Measurements from ENCODE around the gene SNUPN.
A peak's percentile ranks its signal among the peaks of the same experiment; 100 is the strongest.
"Not testable (repeated sequence)": the region's sequence is repeated elsewhere in the genome, so short reads cannot be mapped to it uniquely, and the experiment has no call there.

The SNUPN gene

DNA sequence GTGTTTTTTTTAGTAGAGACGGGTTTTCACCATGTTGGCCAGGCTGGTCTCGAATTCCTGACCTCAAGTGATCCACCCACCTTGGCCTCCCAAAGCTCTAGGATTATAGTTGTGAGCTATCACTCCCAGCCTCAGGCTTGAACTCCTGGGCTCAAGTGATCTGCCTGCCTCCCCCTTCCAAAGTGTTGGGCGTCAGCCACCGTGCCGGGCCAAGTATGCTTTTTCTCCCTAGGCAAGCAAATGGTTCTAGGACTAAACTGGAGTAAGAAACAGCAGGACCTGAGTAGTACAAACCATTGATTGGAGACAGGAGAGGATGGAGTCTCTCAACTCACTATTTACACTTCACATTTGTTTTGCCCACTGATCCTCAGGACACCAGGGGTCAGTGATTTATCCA, 41.8 kb downstream of the SNUPN start:
- DNase-seq (ENCODE audit: low spot score), result no peak

DNA sequence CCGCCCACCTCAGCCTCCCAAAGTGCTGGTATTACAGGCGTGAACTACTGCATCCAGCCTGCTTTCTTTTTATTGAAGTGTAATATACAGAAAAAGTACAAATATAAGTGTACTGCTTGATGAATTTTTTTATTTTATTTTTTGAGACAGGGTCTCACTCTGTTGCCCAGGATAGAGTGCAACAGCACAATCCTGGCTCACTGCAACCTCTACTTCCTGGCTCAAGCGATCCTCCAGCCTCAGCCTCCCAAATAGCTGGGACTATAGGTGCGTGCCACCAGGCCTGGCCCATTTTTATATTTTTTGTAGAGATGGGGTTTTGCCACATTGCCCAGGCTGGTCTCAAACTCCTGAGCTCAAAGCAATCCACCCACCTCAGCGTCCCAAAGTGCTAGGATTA, 42.6 kb downstream of the SNUPN start:
- DNase-seq (ENCODE audit: low spot score), result not testable (repeated sequence)

DNA sequence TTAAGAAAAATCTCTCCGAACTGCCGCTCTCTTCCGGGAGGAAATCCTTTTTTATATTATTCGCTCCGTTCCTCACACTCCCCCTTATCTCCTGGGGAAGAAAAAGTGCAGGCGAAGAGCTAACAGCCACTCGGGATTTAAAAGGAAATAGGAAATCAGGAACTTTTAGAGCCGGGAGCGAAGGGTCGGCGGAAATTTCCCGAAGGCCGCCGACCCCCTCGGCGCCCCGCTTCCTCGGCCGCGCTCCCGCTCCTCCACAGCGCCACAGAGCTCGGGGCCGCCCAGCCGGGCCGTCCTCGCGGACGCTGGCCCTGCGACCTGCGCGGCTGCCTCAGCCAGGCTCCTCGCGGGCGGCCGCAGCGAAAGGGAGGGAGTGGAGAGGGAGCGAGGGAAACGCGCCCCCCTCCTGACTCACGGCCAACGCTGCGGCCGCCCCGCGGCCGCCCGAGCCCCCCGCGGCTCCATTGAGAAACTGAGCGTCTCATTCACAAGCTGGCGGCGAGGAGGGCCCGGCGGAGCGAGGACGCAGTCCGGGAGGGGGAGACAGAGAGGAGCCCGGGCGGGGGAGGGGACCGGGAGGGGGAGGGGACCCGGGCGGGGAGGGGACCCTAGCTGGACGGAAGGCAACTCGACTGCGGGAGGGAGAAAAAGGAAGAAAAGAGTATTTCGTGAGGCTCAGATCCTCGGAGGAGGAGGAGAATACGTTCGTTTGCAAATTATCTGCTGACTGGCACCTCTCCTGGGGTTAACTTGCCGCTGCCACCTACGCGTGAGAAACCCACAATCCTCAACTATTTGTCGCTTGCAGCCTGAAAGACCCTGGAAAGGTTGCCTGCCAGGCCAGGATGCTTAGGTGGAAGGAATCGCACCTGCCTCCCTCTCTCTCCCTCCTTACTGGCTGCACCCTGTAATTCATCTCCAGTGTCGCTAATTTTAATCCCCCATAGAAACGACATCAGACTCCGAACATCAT, 46.3 kb downstream of the SNUPN start, which contains the start of gene PTPN9:
Gene PTPN9 (minus strand): TSS at position 368 of the 973 bp plus-strand sequence. CDS start 539 bp downstream, outside the sequence.
- peak; percentile 64 for DNase-seq (ENCODE audit: low spot score)

DNA sequence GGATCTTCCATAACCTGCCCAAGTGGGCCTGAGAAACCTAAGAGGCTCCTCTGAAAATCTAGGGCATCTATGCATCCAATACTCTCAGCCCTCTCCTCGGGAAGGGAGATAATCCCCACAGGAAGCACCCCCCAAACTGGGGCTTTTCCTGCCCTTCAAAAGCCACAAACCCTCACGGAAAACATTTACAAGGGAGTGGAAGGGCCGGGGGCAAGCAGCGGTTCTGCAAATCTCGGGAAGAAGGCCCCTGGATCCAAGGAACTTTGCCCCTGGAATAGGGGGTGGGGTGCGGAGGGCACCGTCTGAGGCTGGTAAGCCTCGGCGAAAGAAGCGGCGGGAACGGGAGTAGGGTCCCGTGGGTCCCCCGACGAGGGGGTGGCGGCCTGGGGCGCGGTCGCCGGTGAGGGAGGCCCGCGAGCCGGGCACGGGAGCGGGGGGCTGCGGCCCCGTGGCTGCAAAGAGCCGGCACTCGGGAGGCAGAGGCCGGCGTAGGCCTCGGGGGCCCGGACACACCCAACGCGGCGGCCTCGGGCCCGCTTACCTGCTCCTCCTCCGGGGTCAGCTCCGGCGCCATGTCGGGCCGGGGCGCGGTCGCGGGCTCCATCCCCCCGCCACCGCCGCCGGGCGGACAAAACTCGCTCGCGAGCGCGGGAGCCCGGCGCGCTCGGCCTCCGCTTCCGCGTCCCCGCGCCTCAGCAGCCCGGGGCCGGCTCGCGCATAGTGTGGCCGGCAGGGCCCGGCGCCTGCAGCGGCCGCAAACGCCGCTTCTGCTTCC, 47.2 kb downstream of the SNUPN start:
- peak; percentile 2 for DNase-seq (ENCODE audit: low spot score)

DNA sequence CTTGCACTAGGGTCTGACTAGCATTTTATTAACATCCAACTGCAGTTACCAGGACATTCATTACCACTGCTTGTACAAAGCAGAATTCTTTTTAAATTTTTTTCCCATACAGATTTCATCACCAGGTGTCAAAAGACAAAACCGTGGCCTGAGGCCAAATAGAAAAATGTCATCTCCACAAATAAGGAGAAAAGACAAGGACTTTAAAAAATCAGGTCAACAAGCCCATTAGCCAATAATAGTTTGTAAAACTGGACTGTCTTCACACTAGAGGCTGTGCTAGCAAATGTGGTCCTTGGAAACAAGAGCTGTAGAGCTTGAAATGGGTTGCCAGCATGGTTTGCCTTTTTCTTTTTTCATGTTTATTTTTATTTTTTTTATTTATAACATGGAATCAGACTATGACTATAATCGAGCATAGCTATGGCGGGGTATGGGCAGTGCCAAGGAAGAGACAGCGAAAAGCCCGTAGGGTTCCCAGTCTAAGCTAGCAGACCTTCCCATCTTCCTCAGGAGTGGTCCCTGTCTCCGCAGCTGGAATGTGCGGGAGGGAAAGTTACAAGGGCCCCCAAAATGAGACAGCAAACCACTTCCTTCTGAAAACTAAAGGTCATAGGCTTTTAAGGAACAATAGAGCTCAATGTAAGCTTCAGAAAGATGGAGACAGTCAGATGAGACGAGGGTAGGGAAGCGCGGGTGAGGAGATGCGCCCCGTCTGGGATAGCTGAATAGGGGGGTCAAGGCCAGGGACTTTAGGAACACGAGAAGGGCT, 47.9 kb downstream of the SNUPN start:
- DNase-seq (ENCODE audit: low spot score), result no peak

DNA sequence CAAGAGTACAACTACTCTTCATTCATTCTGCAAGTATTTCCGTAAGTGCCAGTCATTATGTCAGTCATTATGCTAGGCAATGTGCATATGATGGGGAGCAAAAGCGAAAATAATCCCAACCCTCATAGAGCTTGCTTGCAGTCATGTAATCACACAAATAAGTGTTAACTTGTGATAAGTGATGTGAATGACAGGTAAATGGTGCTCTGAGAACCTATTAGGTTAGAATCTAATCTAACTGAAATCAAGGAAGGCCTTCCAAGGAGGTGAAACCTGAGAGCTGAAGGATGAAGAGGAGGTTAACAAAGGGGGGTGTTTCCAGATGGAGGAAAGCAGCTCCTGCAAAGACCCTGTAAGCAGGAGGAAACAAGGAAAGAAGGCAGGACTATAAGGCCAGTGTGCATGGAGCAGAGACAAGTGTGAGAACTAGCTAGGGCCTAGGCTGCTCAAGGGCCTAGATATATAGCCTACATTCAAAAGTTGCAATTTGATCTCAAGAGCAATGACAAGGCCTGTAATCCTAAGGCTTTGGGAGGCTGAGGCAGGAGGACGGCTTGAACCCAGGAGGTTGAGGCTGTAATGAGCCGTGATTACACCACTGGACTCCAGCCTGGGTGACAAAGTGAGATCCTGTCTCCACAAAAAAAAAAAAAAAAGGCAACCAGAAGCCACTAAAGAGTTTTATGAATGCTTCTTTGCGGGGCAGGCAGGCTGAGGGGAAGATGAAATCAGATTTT, 51.7 kb downstream of the SNUPN start:
- no peak for DNase-seq (ENCODE audit: low spot score)

DNA sequence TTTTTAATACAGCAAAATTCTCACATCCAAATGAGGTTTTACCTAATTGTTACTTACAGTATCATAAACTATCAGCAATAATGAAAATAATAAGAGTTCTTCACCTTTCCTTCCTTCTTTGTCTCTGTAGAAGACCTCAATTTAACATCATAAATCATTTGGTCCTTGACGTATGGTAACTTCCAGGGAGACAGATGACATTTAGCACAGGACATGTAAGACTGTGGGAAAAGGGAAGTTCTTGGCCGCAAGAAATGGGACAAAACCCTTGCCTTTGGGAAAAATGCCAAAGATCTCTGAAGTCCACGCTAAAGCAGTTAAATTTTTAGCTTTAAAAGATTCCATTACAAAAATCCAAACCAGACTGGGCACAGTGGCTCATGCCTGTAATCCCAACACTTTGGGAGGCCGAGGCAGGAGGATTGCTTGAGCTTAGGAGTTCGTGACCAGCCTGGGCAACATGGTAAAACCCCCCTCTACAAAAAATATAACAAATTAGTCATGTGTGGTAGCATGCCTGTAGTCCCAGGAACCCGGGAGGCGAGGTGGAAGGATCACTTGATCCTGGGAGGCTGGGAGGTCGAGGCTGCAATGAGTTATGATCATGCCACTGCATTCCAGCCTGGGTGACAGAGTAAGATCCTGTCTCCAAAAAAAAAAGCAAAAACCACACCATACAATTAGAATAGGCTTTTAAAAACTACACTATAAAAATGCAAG, 55.2 kb downstream of the SNUPN start:
- no peak for DNase-seq (ENCODE audit: low spot score)

DNA sequence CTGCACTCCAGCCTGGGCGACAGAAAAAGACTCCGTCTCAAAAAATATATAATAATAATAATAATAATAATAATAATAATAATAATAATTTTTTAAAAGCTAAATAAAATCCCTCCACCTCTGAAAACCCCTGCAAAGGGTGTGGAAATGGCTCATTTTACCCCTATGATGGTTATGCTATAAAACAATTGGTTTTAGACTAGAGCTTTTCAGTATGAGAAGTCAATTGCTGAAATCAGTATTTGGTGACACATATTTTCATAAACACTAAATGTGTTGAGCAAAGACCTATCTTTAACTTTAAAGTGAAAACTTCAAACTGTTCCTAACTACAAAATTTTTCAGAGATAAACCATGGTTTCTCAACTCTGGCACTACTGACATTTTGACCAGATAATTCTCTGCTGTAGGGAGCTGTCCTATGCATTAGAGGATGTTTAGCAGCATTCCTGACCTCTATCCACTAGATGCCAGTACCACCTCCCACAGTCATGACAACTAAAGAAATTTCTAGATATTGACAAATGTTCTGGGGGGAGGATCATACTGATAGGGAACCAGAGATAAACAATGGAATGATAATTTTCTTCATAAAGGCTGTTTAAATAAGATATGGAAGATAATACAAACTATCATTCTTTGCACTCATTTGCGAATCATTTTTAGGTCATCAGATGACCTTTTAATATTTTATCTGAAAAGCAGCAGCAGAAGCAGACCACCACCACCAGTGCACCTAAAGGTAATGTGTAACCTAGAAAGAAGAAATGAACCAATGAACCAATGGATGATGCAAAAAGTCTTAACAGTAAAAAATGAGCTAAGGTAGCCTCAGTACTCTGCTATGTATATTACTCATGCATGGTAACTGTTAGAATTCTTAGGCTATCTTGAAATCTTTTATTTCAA, 60.2 kb downstream of the SNUPN start:
- no peak for DNase-seq (ENCODE audit: low spot score)

DNA sequence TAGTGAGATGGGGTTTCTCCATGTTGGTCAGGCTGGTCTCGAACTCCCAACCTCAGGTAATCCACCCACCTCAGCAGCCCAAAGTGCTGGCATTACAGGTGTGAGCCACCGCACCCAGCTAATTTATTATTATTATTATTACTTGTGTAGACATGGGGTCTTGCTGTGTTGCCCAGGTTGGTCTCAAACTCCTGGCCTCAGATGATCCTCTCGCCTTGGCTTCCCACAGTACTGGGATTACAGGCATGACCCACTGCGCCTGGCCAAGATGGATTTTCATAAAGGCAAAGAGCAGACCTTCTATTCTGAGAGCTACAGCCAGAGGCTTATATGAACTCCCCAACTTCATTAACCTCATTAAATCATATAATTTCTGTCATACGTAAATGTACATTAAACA, 63.6 kb downstream of the SNUPN start:
- no peak for DNase-seq (ENCODE audit: low spot score)

DNA sequence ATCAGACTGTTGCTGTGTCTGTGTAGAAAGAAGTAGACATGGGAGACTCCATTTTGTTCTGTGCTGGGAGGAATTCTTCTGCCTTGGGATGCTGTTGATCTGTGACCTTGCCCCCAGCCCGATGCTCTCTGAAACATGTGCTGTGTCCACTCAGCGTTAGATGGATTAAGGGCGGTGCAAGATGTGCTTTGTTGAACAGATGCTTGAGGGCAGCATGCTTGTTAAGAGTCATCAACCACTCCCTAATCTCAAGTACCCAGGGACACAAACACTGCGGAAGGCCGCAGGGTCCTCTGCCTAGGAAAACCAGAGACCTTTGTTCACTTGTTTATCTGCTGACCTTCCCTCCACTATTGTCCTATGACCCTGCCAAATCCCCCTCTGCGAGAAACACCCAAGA, 66.2 kb downstream of the SNUPN start:
- not testable (repeated sequence) for DNase-seq (ENCODE audit: low spot score)

DNA sequence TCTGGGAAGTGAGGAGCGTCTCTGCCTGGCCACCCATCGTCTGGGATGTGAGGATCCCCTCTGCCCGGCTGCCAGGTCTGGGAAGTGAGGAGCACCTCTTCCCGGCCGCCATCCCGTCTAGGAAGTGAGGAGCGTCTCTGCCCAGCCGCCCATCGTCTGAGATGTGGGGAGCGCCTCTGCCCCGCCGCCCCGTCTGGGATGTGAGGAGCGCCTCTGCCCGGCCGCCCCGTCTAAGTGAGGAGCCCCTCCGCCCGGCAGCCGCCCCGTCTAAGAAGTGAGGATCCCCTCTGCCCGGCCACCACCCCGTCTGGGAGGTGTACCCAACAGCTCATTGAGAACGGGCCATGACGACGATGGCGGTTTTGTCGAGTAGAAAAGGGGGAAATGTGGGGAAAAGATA, 66.6 kb downstream of the SNUPN start:
- not testable (repeated sequence) for DNase-seq (ENCODE audit: low spot score)

DNA sequence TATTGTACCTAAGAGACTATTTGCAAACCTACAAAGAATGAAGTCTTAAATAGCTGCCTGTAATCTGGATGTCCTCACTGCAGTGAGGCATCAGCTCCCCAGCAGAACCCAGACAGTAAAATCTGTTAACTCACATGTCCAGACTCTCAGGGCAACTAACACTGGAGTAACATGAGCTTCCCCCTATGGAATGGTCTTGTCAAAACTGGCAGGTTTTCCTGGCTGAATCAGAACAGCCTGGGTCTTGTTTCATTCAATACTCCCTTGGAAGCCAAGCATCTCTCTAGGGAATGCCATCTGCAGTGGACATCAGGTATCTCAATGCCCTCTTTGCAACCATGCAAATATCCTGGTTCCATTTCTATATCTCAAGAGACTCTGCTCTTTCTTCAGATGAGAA, 70.8 kb downstream of the SNUPN start:
- DNase-seq (ENCODE audit: low spot score), result no peak

DNA sequence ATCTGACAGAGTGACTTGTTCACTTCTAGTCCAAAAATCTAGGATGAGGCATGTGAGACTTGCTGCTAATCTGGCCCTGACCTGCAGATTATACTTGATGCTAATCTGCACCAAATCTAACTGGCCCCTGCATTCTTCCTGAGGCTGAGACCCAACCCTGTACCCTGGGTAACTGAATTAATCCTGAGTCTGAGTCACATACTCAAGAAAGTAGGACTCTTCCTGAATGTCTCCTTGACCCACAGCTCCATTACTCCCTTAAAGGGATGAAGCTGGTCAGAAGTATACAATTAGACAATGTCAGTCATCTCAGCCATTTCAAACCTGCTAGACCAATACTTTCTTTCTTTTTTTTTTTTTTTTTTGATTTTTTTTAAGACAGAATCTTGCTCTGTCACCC, 71.9 kb downstream of the SNUPN start:
- no peak for DNase-seq (ENCODE audit: low spot score)

DNA sequence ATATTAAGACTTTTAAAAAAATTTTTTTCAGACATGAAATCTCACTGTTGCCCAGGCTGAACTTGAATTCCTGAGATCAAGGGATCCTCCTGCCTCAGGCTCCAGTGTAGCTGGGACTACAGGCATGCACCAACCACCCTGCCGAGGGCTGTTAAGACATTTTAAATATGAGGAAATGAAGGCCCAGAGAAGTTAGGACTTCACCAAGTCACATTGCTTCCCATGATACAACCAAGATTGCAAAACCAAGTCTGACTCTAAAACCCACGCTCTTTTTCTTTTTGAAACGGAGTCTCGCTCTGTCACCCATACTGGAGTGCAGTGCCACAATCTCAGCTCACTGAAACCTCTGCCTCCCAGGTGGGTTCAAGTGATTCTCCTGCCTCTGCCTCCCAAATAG, 74.4 kb downstream of the SNUPN start:
- no peak for DNase-seq (ENCODE audit: low spot score)

Measured in CD4-positive, alpha-beta T cell treated with Interleukin-6 at 100 ng/mL for 8 hours (primary cell).